NCI-H446 (cell line): Measurements from ENCODE around the gene HOXB8.

Source experiments
- DNase-seq, 2 experiments: peaks; one replicate each; lab custom pipeline; 2025; lab: John Stamatoyannopoulos, UW

Gene HOXB8

GRCh38 chr17:48596000-48596734 lies 18.9 kb downstream of the HOXB8 start:
- no peak for DNase-seq

GRCh38 chr17:48595278-48595999 lies 19.7 kb downstream of the HOXB8 start:
- no peak for DNase-seq

- DNase-seq: no peak
Measured at GRCh38 chr17:48594538-48595277, 20.4 kb downstream of the HOXB8 start.

- DNase-seq: peak in 1 of 2 experiments; percentile 81
Measured at GRCh38 chr17:48593840-48594537, 21.1 kb downstream of the HOXB8 start.

GRCh38 chr17:48593126-48593829 lies 21.8 kb downstream of the HOXB8 start, which contains the start of gene HOXB5:
Gene HOXB5, minus strand, starts transcription at chr17:48593779. Its CDS starts 97 bp downstream, at chr17:48593682.
- no peak for DNase-seq

GRCh38 chr17:48592577-48592976 lies 22.5 kb downstream of the HOXB8 start:
- no peak for DNase-seq

GRCh38 chr17:48592057-48592514 lies 23.0 kb downstream of the HOXB8 start:
- no peak for DNase-seq

- no peak for DNase-seq
Measured at GRCh38 chr17:48591255-48592056, 23.6 kb downstream of the HOXB8 start.

- DNase-seq: no peak
Measured at GRCh38 chr17:48590607-48591161, 24.4 kb downstream of the HOXB8 start.

GRCh38 chr17:48589831-48590606 lies 25.1 kb downstream of the HOXB8 start, which contains the start of gene HOXB3:
Gene HOXB3, minus strand, starts transcription at chr17:48590241. Its CDS starts 37,767 bp downstream, at chr17:48552474.
- no peak for DNase-seq

- no peak for DNase-seq
Measured at GRCh38 chr17:48589060-48589830, 25.8 kb downstream of the HOXB8 start.

GRCh38 chr17:48588528-48588927 lies 26.6 kb downstream of the HOXB8 start:
- DNase-seq: no peak

- no peak for DNase-seq
Measured at GRCh38 chr17:48588074-48588415, 27.0 kb downstream of the HOXB8 start.

- no peak for DNase-seq
Measured at GRCh38 chr17:48587276-48588073, 27.6 kb downstream of the HOXB8 start.

GRCh38 chr17:48586355-48587258 lies 28.5 kb downstream of the HOXB8 start:
- no peak for DNase-seq

GRCh38 chr17:48584223-48584741 lies 30.8 kb downstream of the HOXB8 start:
- no peak for DNase-seq
